ENCODE data around the gene CCDC112.
"Not testable (repeated sequence)": the region's sequence is repeated elsewhere in the genome, so short reads cannot be mapped to it uniquely, and the experiment has no call there.

Gene CCDC112

GRCh38 chr5:115262011-115262320 is 34.5 kb downstream of the CCDC112 start:
- peak; percentile 56 for DNase-seq (ENCODE audit: low spot score)

GRCh38 chr5:115260248-115260647 is 36.2 kb downstream of the CCDC112 start:
- no peak for DNase-seq (ENCODE audit: low spot score)

GRCh38 chr5:115257981-115258380 is 38.5 kb downstream of the CCDC112 start:
- DNase-seq (ENCODE audit: low spot score), result no peak

GRCh38 chr5:115249379-115249778 is 47.1 kb downstream of the CCDC112 start:
- not testable (repeated sequence) for DNase-seq (ENCODE audit: low spot score)

- peak; percentile 74 for DNase-seq (ENCODE audit: low spot score)
These were observed 50.0 kb downstream of the CCDC112 start for GRCh38 chr5:115246361-115246991.

GRCh38 chr5:115243412-115243811 is 53.0 kb downstream of the CCDC112 start:
- DNase-seq (ENCODE audit: low spot score), result peak; percentile 17

GRCh38 chr5:115241881-115242642 is 54.4 kb downstream of the CCDC112 start:
- no peak for DNase-seq (ENCODE audit: low spot score)

GRCh38 chr5:115237066-115237465 is 59.4 kb downstream of the CCDC112 start:
- no peak for DNase-seq (ENCODE audit: low spot score)

GRCh38 chr5:115236599-115236998 is 59.9 kb downstream of the CCDC112 start:
- no peak for DNase-seq (ENCODE audit: low spot score)

- no peak for DNase-seq (ENCODE audit: low spot score)
These were observed 64.9 kb downstream of the CCDC112 start for GRCh38 chr5:115231598-115231997.

GRCh38 chr5:115229606-115230005 is 66.8 kb downstream of the CCDC112 start:
- no peak for DNase-seq (ENCODE audit: low spot score)

GRCh38 chr5:115227281-115227680 is 69.2 kb downstream of the CCDC112 start:
- no peak for DNase-seq (ENCODE audit: low spot score)
